IgD-negative memory B cell (primary cell): ENCODE data around the gene TREML1. TPM values are rescaled to one million over a fixed set of nuclear protein-coding genes. Genes with fewer than 3 reads are reported as not detected.
"Not testable (repeated sequence)": the region's sequence is repeated elsewhere in the genome, so short reads cannot be mapped to it uniquely, and the experiment has no call there.

Experiments
- H3K27ac Mint-ChIP-seq, 3 donors: one replicate each; pipeline ENCODE4 v1.8.0; 2020 to 2022; ENCODE audit warnings: mild to moderate bottlenecking in 3 of 3, mixed read lengths in 3 of 3, moderate library complexity in 1 of 3
- H3K27me3 Mint-ChIP-seq: one replicate; pipeline ENCODE4 v1.8.0; 2021; ENCODE audit warnings: mixed read lengths
- H3K36me3 Mint-ChIP-seq: one replicate; pipeline ENCODE4 v1.8.0; 2020; ENCODE audit warnings: mild to moderate bottlenecking, mixed read lengths
- H3K4me1 Mint-ChIP-seq, 3 donors: one replicate each; pipeline ENCODE4 v1.8.0; 2020 to 2022; ENCODE audit warnings: mixed read lengths in 3 of 3, mild to moderate bottlenecking in 1 of 3
- H3K4me3 Mint-ChIP-seq, 4 donors: one replicate each; pipeline ENCODE4 v1.8.0; 2020 to 2022; ENCODE audit warnings: mild to moderate bottlenecking in 4 of 4, mixed read lengths in 4 of 4, moderate library complexity in 3 of 4
- H3K9me3 Mint-ChIP-seq, 3 donors: one replicate each; pipeline ENCODE4 v1.8.0; 2020 to 2021; ENCODE audit warnings: mixed read lengths in 3 of 3, mild to moderate bottlenecking in 1 of 3
- polyA plus RNA-seq: library from polyadenylated mRNA; unstranded; fragments of 300-500 nt; fragmentation: Illumina TruSeq; gene quantifications from one replicate; pipeline ENCODE4 v1.2.3, GENCODE V29; 2021

TREML1 gene
- polyA plus RNA-seq, 1 donor from 2014 or later = 3.0 TPM

DNA sequence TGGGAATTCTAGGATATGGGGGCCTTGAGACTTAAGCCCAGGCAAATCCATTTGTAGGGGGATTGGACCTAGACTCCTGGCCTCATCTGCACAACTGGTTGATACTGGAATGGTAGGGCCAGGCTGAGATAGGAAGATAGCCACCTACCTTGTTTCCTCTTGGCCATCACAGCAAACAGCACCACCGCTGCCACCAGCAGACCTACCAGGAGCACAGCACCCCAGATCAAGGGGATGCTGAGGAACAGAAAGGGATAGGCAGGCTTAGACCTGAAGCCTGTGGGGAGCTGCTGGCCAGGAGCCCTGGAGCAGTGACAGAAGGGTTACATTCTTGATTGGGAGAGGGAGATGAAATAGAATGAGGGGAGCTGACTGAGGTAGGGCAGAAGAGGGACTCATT, 3.5 kb downstream of the TREML1 start:
- Mint-ChIP-seq H3K36me3 (peaks cover 3% of the 10 kb centered on the region), H3K4me1 (peaks cover 0 to 2% (median 0%) of the 10 kb centered on the region in 3 donors), H3K27me3 (no peaks in the 10 kb centered on the region), H3K27ac (no peak overlapping the region), H3K4me3 (no peak overlapping the region), H3K9me3 (peaks cover 0 to 2% (median 0%) of the 10 kb centered on the region in 3 donors)

DNA sequence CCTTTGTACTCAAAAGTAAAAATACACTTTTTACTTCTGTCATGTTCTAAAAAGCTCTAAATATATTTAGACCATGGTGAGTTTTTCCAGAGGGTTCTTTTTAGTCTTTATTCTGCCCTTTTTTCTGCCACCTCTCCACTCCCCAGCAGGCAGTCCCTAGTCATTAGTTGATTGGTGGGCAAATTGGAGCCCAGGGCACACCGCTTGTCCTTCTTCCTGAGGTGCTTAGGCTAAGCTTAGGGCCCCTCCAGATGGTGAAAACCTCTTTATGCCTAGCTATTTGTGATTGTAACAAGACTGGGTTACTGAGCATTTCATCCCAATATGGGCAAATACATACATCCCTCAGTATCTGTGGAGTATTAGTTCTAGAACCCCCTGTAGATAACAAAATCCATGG, 6.2 kb downstream of the TREML1 start:
- no peaks in the 10 kb centered on the region for H3K4me1 Mint-ChIP-seq
- H3K27ac Mint-ChIP-seq = no peak overlapping the region
- H3K4me3 Mint-ChIP-seq = no peak overlapping the region

DNA sequence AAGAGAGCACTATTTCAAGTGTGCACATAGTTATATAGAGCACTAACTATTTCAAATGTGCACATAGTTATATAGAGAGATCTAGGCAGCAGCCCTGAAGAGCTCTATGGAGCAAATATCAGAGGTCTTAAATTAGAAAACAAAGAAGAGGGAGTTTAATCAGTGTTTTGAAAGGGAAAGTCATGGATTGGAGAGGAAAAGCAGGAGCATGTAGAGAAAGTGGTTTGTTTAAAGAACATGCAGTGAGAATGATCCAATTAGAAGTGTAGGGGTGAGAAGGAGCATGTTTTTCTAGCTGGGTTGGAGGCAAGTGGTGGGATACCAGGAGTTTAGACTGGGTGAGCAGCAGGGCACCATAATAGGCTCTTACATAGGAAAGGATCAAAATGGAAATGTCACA, 17.2 kb downstream of the TREML1 start:
- no peak overlapping the region for H3K27ac Mint-ChIP-seq
- H3K4me3 Mint-ChIP-seq = no peak overlapping the region
- no peaks in the 10 kb centered on the region for H3K27me3 Mint-ChIP-seq
- no peaks in the 10 kb centered on the region for H3K4me1 Mint-ChIP-seq
- peaks cover 16% of the 10 kb centered on the region for H3K36me3 Mint-ChIP-seq
- H3K9me3 Mint-ChIP-seq = no peaks in the 10 kb centered on the region

More for the DNA sequence above, 6.2 kb downstream of the TREML1 start:
- peaks cover 0 to 2% (median 0%) of the 10 kb centered on the region in 3 donors for H3K9me3 Mint-ChIP-seq
- peaks cover 7% of the 10 kb centered on the region for H3K36me3 Mint-ChIP-seq
- H3K27me3 Mint-ChIP-seq = no peaks in the 10 kb centered on the region

DNA sequence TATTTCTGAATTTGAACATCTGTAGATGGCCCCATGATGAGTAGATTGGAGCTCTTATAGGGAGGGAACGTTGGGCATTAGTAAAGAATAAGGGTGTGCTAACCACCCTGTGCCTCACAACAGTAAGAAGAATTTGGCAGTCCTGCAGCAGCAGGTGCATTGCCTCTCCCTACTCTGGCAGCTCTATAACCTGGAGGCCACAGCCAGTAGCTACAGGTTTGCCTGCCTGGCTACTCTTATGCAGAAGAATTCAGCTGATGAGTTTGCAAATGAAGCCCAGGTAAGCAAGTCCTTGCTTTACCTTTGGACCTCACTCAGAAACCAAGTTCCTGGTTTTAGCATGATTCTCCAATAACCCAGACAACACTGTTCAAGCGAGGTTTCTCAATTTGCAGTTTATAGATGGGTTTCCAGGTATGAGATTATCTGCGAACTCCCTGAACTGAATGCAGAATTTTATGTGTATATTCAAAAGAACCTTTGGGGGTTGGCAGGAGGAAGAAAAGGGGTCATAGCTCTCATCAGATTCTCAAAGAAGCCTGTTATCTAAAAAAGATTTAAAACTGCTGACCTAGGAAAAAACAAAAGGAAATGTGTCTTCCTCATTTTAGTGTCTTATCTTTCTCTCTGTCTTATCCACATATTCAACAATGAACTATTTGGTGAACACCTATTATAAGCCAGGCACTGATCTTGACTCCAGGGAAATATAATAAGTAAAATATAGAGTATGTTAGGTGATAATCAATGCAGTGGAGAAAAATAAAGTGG, 18.9 kb downstream of the TREML1 start:
- H3K4me3 Mint-ChIP-seq = no peak overlapping the region
- H3K27me3 Mint-ChIP-seq = no peaks in the 10 kb centered on the region
- no peaks in the 10 kb centered on the region for H3K4me1 Mint-ChIP-seq
- H3K27ac Mint-ChIP-seq = no peak overlapping the region
- peaks cover 15% of the 10 kb centered on the region for H3K36me3 Mint-ChIP-seq
- no peaks in the 10 kb centered on the region for H3K9me3 Mint-ChIP-seq

DNA sequence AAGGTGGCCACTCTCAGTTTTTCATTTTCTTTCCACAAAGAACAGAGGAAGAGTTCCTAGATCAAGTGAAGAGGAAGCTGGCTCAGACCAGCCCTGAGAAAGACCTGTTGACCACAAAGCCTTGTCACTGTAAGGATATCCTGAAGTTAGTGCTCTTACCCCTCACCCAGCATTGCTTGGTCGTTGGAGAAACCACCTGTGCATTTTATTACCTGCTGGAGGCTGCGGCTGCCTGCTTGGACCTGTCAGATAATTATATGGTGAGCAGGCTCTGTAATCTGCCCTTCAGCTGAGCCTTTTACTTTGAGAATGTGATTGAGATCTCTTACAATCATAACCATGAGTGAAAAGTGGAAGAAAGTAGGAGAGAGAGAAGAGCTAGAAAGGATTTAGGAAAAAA, 21.9 kb downstream of the TREML1 start:
- Mint-ChIP-seq H3K27me3 (no peaks in the 10 kb centered on the region), H3K27ac (no peak overlapping the region), H3K9me3 (no peaks in the 10 kb centered on the region), H3K36me3 (peaks cover 13% of the 10 kb centered on the region), H3K4me1 (no peaks in the 10 kb centered on the region), H3K4me3 (no peak overlapping the region)

DNA sequence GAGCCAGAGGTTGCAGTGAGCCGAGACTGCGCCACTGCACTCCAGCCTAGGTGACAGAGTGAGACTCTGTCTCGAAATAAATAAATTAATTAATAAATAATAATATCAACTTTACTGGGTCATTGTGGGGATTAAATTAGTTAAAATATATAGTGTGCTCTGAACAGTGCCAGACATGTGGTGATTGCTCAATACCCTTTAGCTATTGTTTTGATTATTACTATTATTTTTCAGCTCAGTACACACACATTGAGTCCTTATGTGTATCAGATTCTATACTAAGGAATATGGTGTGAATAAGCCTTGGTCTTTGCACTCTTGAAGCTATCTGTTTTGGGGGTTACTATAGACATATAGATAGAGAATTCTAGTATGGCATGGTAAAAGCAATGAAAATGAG, 28.9 kb downstream of the TREML1 start:
- H3K9me3 Mint-ChIP-seq = peaks cover 0 to 3% (median 0%) of the 10 kb centered on the region in 3 donors
- H3K27me3 Mint-ChIP-seq = no peaks in the 10 kb centered on the region
- no peak overlapping the region for H3K4me3 Mint-ChIP-seq
- no peaks in the 10 kb centered on the region for H3K4me1 Mint-ChIP-seq
- H3K27ac Mint-ChIP-seq = no peak overlapping the region
- H3K36me3 Mint-ChIP-seq = peaks cover 4% of the 10 kb centered on the region

DNA sequence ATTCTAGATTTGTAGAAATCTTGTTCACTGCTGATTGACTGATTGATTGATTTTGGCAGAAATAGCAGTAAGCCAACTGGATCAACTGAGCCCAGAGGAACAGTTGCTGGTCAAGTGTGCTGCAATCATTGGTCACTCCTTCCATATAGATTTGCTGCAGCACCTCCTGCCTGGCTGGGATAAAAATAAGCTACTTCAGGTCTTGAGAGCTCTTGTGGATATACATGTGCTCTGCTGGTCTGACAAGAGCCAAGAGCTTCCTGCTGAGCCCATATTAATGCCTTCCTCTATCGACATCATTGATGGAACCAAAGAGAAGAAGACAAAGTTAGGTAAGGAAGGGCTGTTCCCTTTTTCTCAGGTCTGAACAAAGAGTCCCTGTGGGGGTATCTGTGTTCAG, 31.2 kb downstream of the TREML1 start:
- H3K4me3 Mint-ChIP-seq = no peak overlapping the region
- no peak overlapping the region for H3K27ac Mint-ChIP-seq
- no peaks in the 10 kb centered on the region for H3K4me1 Mint-ChIP-seq

DNA sequence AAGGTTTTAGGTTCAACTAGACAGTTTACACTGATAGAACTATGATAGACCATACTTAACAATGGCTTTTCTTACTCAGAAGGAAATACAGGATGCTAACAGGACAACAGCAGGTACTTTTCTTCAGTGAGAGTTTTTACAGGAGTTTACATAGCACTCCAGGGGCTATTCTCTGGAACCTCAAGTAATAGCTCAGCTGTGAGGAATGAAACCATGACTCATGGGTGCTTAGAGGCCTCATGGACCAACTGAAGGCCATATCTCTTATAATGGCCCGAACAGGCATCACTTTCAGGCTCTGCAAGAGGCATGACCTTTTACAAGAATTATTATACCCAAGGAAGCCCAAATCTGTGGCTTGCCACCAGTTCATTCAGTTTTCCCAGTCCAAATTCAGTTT, 31.8 kb downstream of the TREML1 start:
- H3K4me3 Mint-ChIP-seq = no peak overlapping the region
- no peaks in the 10 kb centered on the region for H3K27me3 Mint-ChIP-seq
- peaks cover 0 to 3% (median 0%) of the 10 kb centered on the region in 3 donors for H3K9me3 Mint-ChIP-seq
- H3K36me3 Mint-ChIP-seq = peaks cover 2% of the 10 kb centered on the region
- H3K4me1 Mint-ChIP-seq = no peaks in the 10 kb centered on the region
- H3K27ac Mint-ChIP-seq = no peak overlapping the region

More for the DNA sequence above, 31.2 kb downstream of the TREML1 start:
- Mint-ChIP-seq H3K27me3 (no peaks in the 10 kb centered on the region), H3K36me3 (peaks cover 2% of the 10 kb centered on the region), H3K9me3 (peaks cover 0 to 3% (median 0%) of the 10 kb centered on the region in 3 donors)

DNA sequence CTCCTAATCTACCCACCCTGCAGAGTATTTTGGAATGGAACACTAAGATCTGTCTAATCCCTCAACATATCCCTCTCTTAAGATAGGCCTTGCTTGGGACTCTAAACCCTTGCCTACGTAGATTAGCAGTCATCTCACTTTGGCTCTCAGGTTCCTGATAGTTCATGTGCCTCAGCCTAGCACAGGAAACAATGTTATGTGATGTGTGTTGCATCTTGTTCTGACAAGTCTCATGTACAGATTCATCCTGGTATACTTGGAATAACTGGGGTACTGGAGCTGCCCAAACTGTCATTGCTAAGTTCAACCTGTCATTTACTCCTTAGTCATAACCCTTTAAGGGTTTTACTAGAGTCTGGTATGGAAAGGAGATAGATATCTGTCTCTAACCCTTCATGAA, 34.1 kb downstream of the TREML1 start:
- H3K27me3 Mint-ChIP-seq = no peaks in the 10 kb centered on the region
- no peak overlapping the region for H3K27ac Mint-ChIP-seq
- no peaks in the 10 kb centered on the region for H3K4me1 Mint-ChIP-seq
- peaks cover 2% of the 10 kb centered on the region for H3K36me3 Mint-ChIP-seq
- H3K4me3 Mint-ChIP-seq = no peak overlapping the region
- peaks cover 0 to 3% (median 0%) of the 10 kb centered on the region in 3 donors for H3K9me3 Mint-ChIP-seq

DNA sequence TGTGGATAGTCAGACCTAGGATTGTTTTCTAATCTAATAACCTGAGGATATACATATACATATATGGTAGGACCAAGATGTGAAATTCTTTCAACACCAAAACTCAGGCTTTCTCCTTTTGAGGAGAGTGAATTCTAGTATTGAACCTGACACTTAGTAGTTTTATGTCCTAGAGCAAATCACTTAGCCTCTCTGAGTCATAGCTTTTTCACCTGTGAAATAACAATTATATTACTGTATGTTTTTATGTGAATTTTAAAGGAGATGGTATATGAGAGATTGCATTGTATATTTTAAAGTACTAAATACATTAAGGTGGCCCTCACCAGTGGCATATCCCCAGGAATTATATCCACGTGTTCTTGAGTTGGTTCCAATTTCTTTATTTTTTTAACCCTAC, 34.6 kb downstream of the TREML1 start:
- Mint-ChIP-seq H3K9me3 (peaks cover 0 to 3% (median 0%) of the 10 kb centered on the region in 3 donors), H3K27me3 (no peaks in the 10 kb centered on the region), H3K27ac (no peak overlapping the region), H3K4me3 (no peak overlapping the region), H3K4me1 (no peaks in the 10 kb centered on the region), H3K36me3 (peaks cover 2% of the 10 kb centered on the region)

DNA sequence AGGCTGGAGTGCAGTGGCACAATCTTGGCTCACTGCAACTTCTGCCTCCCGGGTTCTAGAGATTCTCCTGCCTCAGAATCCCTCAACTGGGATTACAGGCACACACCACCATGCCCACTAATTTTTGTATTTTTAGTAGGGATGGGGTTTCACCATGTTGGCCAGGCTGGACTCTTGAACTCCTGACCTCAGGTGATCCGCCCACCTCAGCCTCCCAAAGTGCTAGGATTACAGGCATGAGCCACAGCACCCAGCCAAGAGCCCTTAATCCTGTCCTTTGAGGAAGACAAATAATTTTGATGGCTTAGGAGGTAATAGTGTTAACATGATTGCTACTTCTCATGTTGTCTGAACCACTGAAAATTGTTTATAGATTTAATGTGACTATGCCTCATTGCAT, 39.1 kb downstream of the TREML1 start:
- not testable (repeated sequence) for H3K4me1 Mint-ChIP-seq, H3K27ac Mint-ChIP-seq, H3K4me3 Mint-ChIP-seq, H3K36me3 Mint-ChIP-seq, H3K9me3 Mint-ChIP-seq, H3K27me3 Mint-ChIP-seq

DNA sequence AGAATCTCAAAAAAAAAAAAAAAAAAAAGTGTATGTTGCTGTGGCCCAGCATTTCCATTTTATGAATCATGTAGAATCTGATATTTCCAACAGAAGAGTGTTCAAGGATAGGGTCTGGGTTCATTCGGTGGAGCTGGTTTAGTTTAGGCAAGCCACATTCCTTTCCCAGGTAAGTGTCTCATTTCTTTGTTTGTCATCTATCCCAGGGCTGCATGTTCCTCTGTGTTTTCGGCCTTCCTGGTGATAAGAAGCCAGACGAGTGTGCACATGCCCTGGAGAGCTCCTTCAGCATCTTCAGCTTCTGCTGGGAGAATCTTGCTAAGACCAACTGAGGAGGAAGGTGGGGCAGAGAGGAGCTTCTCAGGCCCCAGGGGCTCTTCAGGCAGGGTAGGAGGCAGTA, 43.1 kb downstream of the TREML1 start:
- Mint-ChIP-seq H3K36me3 (peaks cover 13% of the 10 kb centered on the region), H3K4me1 (no peaks in the 10 kb centered on the region), H3K9me3 (no peaks in the 10 kb centered on the region), H3K27me3 (no peaks in the 10 kb centered on the region), H3K27ac (no peak overlapping the region), H3K4me3 (no peak overlapping the region)

DNA sequence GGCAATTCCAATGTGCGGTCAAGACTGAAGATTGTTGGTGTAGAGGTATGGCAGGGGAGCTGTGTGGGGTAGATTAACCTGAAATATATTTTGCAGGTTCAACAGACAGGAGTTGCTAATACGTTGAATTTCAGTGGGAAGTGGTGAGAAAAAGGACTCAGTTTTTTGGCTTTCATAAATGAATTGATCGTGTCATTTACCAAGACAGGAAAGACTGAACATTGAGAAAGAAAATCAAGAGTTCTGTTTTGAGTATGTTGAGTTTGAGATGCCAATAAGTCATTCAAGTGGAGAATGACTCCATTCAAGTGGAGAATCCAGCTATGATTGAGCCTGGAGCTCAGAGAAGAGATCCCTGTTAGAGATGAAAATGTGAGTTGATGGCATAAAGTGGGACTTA, 50.3 kb downstream of the TREML1 start:
- Mint-ChIP-seq H3K9me3 (no peaks in the 10 kb centered on the region), H3K27me3 (no peaks in the 10 kb centered on the region), H3K4me1 (no peaks in the 10 kb centered on the region), H3K36me3 (peaks cover 10% of the 10 kb centered on the region), H3K27ac (no peak overlapping the region), H3K4me3 (no peak overlapping the region)

DNA sequence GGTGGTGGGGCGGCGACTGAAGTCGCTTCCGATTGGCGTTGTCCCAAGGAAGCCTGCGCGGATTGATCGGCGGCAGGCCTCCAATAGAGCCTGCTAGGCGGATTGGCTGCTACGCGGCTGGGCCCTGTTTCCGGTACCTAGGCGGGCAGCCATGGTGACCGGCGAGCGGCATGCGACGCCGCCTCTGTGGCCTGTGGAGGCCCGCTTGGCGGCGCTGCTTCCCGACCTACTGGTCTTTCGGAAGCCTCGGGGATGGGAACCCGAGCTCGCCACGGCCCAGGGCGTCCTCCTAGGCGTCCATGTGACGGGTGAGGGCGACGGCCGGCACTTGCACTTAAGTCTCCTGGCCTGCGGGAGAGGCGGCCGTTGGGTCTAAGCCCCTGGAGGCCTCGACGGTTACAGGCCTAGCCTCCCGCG, 53.3 kb downstream of the TREML1 start:
- H3K9me3 Mint-ChIP-seq = no peaks in the 10 kb centered on the region
- H3K4me1 Mint-ChIP-seq = no peaks in the 10 kb centered on the region
- H3K36me3 Mint-ChIP-seq = peaks cover 8% of the 10 kb centered on the region
- H3K27me3 Mint-ChIP-seq = no peaks in the 10 kb centered on the region
- no peak overlapping the region for H3K27ac Mint-ChIP-seq
- no peak overlapping the region for H3K4me3 Mint-ChIP-seq
